ENCODE results near the gene MOB3B. TPM values are rescaled to one million over a fixed set of nuclear protein-coding genes. Genes with fewer than 3 reads are reported as not detected.

MOB3B gene
- total RNA-seq, 3 donors from 2014 or later (not counting 1 experiment from before 2014, with no cell fraction given) = 0.23 to 0.30 (median 0.28) TPM

DNA sequence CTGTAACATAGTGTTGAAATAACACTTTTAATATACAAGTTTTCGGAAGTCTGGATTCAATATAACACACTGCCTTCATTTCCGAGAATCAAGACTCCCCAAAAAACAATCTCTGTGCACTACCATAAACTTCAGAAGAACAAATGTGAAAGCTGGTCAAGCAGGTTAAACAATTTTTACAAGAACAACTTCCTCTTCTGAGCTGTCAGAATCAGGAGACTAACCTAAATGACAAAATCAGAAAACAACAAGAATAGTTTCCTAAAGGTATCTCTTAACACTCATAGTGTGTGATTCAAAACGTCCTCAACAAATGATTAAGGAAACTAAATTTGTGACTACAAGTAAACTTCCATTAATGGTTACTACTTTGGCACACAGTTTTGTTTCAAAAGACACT, 32.1 kb upstream of the MOB3B start:
- no peaks in the 10 kb centered on the region for H3K9me3 Mint-ChIP-seq
- no peaks in the 10 kb centered on the region for H3K27me3 ChIP-seq (ENCODE audit: control insufficient read depth, insufficient read depth, low read length)
- peaks cover 44% of the 10 kb centered on the region for H3K36me3 ChIP-seq (ENCODE audit: control insufficient read depth, insufficient read depth, low read length)
- no peak overlapping the region for H3K27ac ChIP-seq (ENCODE audit: low read length)
- ATAC-seq (no peak), DNase-seq (no peak)
- no peak overlapping the region for H3K27ac Mint-ChIP-seq
- intact Hi-C loops (cut with micrococcal nuclease) = no loop called here
- no peaks in the 10 kb centered on the region for H3K4me1 ChIP-seq (ENCODE audit: control insufficient read depth, insufficient read depth, low read length)
- H3K27me3 Mint-ChIP-seq (ENCODE audit: low read depth in 2 of 2) = no peaks in the 10 kb centered on the region
- H3K4me3 Mint-ChIP-seq = no peak overlapping the region
- H3K9me3 ChIP-seq (ENCODE audit: control insufficient read depth, insufficient read depth, low read length) = no peaks in the 10 kb centered on the region
- TF ChIP-seq, protein P1, sequence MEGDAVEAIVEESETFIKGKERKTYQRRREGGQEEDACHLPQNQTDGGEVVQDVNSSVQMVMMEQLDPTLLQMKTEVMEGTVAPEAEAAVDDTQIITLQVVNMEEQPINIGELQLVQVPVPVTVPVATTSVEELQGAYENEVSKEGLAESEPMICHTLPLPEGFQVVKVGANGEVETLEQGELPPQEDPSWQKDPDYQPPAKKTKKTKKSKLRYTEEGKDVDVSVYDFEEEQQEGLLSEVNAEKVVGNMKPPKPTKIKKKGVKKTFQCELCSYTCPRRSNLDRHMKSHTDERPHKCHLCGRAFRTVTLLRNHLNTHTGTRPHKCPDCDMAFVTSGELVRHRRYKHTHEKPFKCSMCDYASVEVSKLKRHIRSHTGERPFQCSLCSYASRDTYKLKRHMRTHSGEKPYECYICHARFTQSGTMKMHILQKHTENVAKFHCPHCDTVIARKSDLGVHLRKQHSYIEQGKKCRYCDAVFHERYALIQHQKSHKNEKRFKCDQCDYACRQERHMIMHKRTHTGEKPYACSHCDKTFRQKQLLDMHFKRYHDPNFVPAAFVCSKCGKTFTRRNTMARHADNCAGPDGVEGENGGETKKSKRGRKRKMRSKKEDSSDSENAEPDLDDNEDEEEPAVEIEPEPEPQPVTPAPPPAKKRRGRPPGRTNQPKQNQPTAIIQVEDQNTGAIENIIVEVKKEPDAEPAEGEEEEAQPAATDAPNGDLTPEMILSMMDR (IDR thresholded peaks at IDR 0.05) = no peak
- no peaks in the 10 kb centered on the region for H3K4me1 Mint-ChIP-seq
- H3K36me3 Mint-ChIP-seq = peaks cover 8% of the 10 kb centered on the region
- WGBS (ENCODE audit: insufficient coverage) = 74% methylated on average over 3 of the region's 3 CpGs
- H3K4me3 ChIP-seq (ENCODE audit: low read length) = no peak overlapping the region

DNA sequence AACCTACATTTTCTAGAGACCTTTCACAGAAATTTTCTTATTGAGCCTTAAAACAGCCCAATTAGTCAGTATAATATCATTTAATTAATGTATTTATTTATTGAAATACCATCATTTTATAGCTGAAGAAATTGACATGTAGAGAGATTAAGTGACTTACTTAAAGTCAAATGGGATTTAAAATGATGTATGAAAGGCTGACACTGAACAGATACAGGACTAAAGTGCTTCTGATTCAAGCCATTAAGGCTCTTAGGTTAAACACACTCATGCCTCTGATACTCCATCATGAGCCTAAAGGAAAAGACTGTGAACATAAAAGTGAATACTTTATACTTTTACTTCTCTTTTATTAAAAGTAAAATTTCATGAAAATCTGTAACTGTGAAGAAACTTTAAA, 30.8 kb upstream of the MOB3B start:
- no peak overlapping the region for H3K27ac Mint-ChIP-seq
- H3K36me3 Mint-ChIP-seq = peaks cover 8% of the 10 kb centered on the region
- no peaks in the 10 kb centered on the region for H3K27me3 Mint-ChIP-seq (ENCODE audit: low read depth in 2 of 2)
- H3K27me3 ChIP-seq (ENCODE audit: control insufficient read depth, insufficient read depth, low read length) = no peaks in the 10 kb centered on the region
- H3K4me1 Mint-ChIP-seq = no peaks in the 10 kb centered on the region
- H3K36me3 ChIP-seq (ENCODE audit: control insufficient read depth, insufficient read depth, low read length) = peaks cover 44% of the 10 kb centered on the region
- H3K4me1 ChIP-seq (ENCODE audit: control insufficient read depth, insufficient read depth, low read length) = no peaks in the 10 kb centered on the region
- TF ChIP-seq, protein P1 (IDR thresholded peaks at IDR 0.05) = no peak
- ATAC-seq = no peak
- no peak overlapping the region for H3K4me3 ChIP-seq (ENCODE audit: low read length)
- no peak overlapping the region for H3K4me3 Mint-ChIP-seq
- intact Hi-C loops (cut with micrococcal nuclease) = no loop called here
- H3K27ac ChIP-seq (ENCODE audit: low read length) = no peak overlapping the region
- no peak for DNase-seq
- H3K9me3 Mint-ChIP-seq = no peaks in the 10 kb centered on the region
- H3K9me3 ChIP-seq (ENCODE audit: control insufficient read depth, insufficient read depth, low read length) = no peaks in the 10 kb centered on the region

DNA sequence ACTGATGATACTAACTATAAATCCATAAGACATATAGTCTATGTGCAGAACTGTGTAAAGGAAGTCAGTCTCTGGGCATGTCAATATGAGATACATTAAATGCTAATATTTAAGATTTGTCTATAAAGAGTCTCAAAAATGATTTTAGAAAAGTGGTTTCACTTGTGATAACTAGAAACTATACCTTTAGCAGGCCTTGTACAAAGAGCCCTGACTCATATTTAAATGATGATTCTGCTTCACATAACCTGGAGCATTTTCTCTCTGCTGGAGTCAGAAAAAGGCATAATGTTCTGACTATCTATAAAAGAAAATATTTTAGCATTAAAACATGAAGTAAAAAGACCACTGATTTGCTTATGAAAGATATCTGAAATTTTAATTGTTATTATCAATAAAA, 28.7 kb upstream of the MOB3B start:
- Histone ChIP-seq H3K4me1 (ENCODE audit: control insufficient read depth, insufficient read depth, low read length) (no peaks in the 10 kb centered on the region), H3K4me3 (ENCODE audit: low read length) (no peak overlapping the region), H3K27me3 (ENCODE audit: control insufficient read depth, insufficient read depth, low read length) (no peaks in the 10 kb centered on the region), H3K27ac (ENCODE audit: low read length) (no peak overlapping the region), H3K36me3 (ENCODE audit: control insufficient read depth, insufficient read depth, low read length) (peaks cover 50% of the 10 kb centered on the region), H3K9me3 (ENCODE audit: control insufficient read depth, insufficient read depth, low read length) (no peaks in the 10 kb centered on the region)
- Mint-ChIP-seq H3K27ac (no peak overlapping the region), H3K9me3 (no peaks in the 10 kb centered on the region), H3K27me3 (ENCODE audit: low read depth in 2 of 2) (no peaks in the 10 kb centered on the region), H3K36me3 (peaks cover 17% of the 10 kb centered on the region), H3K4me3 (no peak overlapping the region), H3K4me1 (no peaks in the 10 kb centered on the region)
- TF ChIP-seq, protein P1 (IDR thresholded peaks at IDR 0.05) = no peak
- DNase-seq = no peak
- intact Hi-C loops (cut with micrococcal nuclease) = no loop called here
- no peak for ATAC-seq

DNA sequence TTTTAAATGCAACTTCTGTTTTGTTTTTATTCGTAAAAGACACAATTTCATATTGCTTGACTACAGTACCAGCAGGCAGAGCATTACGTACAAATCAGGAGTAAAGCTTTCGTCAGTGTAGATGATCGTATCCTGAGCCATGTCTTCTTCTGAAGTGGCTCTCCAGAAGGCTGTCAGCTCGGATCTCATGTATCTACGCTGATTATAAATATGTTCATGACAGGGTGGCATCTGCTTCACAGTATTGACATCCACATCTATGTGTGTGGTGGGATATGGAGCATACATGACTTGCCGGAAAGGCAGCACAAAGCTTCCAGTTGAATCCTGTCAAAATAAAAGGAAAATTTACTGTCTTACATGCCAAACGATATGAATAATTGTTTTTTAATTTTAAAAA, 26.9 kb upstream of the MOB3B start:
- H3K4me1 Mint-ChIP-seq = no peaks in the 10 kb centered on the region
- no peak for DNase-seq
- H3K27me3 ChIP-seq (ENCODE audit: control insufficient read depth, insufficient read depth, low read length) = no peaks in the 10 kb centered on the region
- peaks cover 44% of the 10 kb centered on the region for H3K36me3 ChIP-seq (ENCODE audit: control insufficient read depth, insufficient read depth, low read length)
- H3K27me3 Mint-ChIP-seq (ENCODE audit: low read depth in 2 of 2) = no peaks in the 10 kb centered on the region
- TF ChIP-seq, protein P1 (IDR thresholded peaks at IDR 0.05) = no peak
- 96% methylated on average over 6 of the region's 8 CpGs for WGBS (ENCODE audit: insufficient coverage)
- H3K27ac Mint-ChIP-seq = no peak overlapping the region
- H3K9me3 ChIP-seq (ENCODE audit: control insufficient read depth, insufficient read depth, low read length) = no peaks in the 10 kb centered on the region
- no peak for ATAC-seq
- no peaks in the 10 kb centered on the region for H3K4me1 ChIP-seq (ENCODE audit: control insufficient read depth, insufficient read depth, low read length)
- H3K4me3 ChIP-seq (ENCODE audit: low read length) = no peak overlapping the region
- H3K4me3 Mint-ChIP-seq = no peak overlapping the region
- H3K36me3 Mint-ChIP-seq = peaks cover 20% of the 10 kb centered on the region
- intact Hi-C loops (cut with micrococcal nuclease) = no loop called here
- H3K9me3 Mint-ChIP-seq = no peaks in the 10 kb centered on the region
- no peak overlapping the region for H3K27ac ChIP-seq (ENCODE audit: low read length)

All from natural killer cell (primary cell).